ENCODE results near the gene TFAP2D.

DNA sequence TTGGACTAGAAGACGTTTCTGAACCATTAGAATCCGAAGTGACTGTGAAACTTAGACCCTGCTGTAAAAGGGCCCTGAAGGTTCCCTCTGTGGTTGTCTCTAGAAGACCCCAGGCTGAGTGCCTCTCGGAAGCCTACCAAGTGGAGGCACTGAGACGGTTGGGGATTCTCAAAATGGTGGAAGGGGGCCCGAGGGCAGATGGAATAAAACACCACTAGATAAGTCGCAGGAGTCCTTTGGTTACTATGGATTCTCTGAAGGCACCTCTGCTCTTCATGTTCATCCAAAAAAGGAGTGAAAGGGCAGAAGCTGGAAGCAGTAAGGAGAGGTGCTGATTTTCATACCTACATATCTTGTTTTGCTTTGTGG is 4.0 kb upstream of the TFAP2D start:
- TF ChIP-seq, protein P1, sequence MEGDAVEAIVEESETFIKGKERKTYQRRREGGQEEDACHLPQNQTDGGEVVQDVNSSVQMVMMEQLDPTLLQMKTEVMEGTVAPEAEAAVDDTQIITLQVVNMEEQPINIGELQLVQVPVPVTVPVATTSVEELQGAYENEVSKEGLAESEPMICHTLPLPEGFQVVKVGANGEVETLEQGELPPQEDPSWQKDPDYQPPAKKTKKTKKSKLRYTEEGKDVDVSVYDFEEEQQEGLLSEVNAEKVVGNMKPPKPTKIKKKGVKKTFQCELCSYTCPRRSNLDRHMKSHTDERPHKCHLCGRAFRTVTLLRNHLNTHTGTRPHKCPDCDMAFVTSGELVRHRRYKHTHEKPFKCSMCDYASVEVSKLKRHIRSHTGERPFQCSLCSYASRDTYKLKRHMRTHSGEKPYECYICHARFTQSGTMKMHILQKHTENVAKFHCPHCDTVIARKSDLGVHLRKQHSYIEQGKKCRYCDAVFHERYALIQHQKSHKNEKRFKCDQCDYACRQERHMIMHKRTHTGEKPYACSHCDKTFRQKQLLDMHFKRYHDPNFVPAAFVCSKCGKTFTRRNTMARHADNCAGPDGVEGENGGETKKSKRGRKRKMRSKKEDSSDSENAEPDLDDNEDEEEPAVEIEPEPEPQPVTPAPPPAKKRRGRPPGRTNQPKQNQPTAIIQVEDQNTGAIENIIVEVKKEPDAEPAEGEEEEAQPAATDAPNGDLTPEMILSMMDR (IDR thresholded peaks at IDR 0.05; ENCODE audit: poor library complexity) = no peak
- no peak for TF ChIP-seq EZH2 (IDR thresholded peaks at IDR 0.05; ENCODE audit: borderline replicate concordance)

Measured in hepatocyte (in vitro differentiated cells).